ENCODE results near the gene MYO1C.

Gene MYO1C

DNA sequence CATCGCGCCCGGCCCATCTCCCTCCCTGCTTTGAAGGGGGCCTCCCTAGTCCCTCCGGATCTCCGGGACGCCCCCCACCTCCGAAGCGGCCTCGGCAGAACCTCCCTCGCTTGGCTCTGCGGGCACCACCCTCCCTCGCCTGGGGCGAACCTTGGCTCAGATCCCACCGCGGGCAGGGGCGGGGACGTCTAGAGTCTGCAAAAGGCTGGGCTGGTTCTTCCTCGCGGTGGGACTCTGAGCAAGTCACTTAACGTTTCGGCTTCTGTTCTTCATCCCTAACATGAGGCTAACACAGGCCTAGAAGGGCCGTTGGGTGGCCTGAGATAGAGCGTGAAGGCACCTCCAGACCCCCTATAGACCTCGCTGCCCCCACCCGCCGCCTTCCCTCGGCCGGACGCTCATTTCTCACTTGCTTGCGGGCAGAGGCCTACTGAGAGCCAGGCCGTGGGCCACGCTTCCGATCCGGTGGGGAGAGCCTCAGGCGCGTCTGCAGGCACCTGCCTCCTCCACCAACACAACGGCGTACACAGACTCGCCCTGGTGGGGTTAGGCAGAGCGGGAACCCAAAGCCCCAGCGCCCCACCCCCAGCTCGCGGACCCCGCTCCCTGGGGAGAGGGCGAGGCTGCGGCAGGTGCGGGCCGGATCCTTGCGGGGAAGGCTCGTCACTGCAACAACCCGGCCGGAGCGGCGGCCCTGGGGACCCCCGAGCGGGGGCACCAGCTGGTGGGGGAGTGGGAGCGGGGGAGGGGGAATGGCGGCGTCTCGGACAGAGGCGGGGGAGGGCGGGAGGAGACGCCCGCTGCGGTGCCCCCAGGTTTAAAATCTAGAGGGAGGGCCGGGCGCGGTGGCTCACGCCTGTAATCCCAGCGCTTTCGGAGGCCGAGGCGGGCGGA, 5.4 kb downstream of the MYO1C start:
- in situ Hi-C loops (cut with MboI; ENCODE audit: low sequenced_read_pairs) = no loop called here

DNA sequence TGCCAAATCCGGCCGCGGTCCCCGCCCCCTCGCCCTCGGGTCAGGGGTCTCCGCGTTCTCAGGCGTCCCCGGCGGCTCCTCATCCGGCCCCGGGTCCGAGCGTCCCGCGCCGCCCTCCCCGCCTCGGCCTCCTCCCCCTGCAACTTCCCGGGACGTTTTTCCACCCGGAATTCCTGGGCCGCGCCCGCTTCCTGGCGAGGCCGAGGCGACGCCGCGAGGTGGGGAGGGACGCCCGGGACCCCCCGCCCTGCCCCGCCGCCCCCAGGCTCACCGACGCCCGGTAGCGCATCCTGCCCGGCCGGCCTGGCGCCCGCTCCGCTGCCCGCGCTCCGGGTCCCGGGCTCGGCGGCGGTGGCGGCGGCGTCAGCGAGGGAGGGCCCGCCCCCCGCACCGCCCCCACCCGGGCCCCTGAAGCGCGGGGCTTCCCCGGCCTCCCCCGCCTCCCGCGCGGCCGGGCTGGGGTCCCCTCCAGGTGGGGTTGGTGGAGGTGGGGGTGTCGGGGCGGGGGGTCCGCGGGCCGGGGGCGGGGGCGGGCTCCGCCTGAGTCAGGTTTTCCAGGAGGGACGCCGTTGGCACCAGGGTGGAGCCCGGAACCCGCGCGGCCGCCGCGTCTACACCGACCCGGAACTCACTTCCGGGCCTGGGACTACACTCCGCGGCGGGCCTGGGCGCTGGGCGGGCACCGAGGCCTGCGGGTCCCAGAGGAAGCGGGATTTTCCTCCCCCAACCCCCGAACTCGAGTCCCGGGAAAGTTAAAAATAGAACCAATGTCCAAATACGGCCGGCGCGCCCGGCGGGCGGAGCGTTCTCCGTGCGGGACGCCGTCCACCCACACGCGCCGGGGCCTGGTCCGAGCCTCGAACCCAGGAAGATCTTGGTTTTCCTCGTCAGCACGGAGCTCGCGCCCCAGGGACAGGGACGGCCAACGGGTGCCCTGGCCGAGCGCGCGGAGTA, 6.8 kb downstream of the MYO1C start:
- in situ Hi-C loops (cut with MboI; ENCODE audit: low sequenced_read_pairs) = no loop called here

DNA sequence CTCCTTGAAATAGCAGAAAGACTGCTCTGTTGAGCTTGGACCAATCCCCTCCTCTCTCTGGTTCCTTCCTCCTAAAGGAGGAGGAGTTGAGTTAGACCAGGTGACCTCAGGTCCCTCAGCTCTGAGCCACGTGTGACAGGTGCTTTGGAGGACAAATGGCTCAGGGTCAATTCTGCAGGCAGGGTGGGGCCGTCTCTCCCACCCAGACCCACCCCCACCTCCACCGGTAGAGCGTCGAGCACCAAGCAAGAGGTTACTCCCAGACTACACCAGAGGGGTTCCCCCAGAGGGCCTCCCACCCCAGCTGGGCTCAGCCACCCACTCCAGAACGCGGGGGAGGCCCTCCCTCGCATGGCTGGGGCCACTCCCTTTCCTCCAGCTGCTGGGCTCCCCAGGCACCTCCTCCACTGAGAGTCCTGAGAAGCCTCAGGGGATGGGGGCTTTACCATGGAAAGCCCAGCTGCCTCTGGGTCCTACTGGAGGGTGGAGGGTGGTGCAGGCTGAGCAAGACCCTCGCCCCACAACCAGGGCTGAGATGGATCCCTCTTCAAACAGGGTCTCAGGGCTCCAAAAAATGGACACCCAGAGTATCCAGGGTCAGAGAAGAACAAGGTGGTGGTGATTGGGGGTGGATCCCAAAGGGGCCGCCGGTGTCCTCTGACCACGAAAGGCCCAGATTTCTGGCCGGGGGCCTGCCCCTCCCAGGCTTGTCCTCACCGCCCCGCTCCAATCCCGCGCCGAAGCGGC, 7.6 kb downstream of the MYO1C start:
- in situ Hi-C loops (cut with MboI; ENCODE audit: low sequenced_read_pairs) = no loop called here

DNA sequence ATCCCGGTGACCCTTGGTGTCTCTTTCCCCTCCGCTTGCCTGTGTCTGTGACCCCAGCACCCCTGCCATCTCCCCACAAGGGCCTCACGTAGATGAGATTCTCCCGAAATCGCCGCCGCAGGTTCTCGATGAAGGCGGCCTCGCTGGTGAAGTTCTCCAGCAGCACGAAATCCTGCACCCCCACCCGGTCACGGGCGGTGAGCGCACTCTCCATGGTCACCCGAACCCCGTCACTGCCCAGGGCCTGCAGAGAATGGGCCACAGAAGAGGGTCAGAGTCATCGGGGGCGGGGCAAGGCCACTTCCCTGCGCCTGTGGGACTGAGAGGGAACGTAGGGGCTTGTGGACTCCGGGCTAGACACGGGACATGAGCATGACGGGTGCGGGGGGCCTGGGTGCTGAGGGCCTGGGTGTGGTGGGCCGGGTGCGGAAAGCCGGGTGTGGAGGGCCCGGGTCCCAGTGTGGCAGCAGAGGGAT, 8.4 kb downstream of the MYO1C start:
- in situ Hi-C loops (cut with MboI; ENCODE audit: low sequenced_read_pairs) = no loop called here

DNA sequence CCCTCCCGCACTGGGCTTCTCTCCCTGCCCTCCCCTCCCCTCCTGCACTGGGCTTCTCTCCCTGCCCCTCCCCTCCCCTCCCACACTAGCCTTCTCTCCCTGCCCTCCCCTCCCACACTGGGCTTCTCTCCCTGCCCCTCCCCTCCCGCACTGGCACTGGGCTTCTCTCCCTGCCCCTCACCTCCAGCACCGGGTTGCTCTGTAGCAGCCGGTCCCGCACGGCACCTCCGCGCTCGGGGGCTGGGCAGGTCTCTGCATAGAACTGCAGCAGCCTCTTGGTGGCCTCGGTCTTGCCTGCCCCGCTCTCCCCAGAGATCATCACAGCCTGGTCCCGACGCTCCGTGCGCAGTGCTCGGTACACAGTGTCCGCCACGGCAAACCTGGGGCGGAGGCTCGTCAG, 9.8 kb downstream of the MYO1C start:
- in situ Hi-C loops (cut with MboI; ENCODE audit: low sequenced_read_pairs) = no loop called here

DNA sequence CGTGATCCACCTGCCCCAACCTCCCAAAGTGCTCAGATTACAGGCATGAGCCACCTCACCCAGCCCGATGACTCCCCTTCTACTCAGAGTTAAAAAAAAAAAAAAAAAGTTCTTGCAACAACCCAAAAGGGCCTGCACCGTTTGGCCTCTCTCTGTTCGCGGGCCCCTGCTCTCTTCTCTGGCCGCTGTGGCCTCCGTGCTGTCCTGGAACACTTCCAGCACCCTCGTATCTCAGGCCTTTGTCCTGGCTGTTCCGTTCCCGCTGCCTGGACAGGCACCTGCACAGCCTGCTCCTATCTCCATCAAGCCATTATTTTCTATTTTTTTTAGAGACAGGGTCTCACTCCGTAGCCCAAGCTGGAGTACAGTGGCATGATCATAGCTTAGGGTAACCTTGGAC, 10.8 kb downstream of the MYO1C start:
- in situ Hi-C loops (cut with MboI; ENCODE audit: low sequenced_read_pairs) = no loop called here

DNA sequence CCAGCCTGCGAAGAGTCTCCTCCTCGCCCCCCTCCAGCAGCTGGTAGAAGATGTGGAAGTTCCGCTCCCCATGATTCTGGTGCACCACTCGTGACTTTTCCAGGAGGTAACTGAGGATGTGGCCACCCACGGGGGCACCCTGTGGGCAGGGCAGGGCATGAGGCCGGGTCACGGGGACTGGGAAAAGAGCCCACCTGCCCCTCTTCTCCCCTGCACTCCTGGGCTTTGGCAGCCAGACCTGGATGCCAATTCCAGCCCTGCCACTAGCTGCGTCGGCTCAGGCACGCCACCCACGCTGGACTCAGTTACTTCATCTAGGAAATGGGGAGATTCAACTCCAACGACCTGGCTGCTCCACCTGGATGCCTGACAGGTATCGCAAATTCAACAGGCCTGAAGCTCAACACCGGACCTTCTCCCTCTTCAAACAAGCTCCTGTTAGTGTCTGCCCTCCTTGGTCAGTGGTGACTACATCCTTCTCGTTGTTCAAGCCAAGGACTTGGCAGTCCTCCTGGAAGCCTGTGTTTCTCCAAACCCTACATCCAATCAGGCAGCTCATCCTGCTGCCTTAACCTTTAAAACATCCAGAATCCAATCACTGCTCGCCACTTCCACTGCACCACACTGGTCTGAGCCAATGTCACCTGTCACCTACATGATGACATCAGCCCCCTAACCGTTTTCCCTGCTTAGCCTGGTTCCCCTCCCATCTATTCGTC, 11.6 kb downstream of the MYO1C start:
- in situ Hi-C loops (cut with MboI; ENCODE audit: low sequenced_read_pairs) = no loop called here

DNA sequence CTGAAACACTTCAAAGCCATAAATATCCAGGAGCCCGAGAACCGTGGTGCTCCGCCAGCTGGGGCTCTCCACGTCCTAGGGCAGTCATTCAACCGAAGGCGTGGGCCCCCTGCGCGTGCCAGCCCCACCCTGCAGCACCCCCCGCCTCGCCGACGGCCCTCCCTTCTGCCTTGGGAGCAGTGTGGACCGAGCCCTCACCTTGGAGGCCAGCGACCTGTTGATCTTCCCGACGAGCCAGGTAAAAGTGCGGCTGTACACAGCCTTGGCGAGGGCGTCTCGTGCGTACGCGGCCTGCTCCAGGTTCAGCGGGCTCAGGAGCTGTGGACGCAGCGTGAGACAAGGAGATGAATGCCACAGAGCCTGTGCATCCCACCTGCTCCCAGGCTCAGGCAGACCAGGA, 14.1 kb downstream of the MYO1C start:
- in situ Hi-C loops (cut with MboI; ENCODE audit: low sequenced_read_pairs) = no loop called here

DNA sequence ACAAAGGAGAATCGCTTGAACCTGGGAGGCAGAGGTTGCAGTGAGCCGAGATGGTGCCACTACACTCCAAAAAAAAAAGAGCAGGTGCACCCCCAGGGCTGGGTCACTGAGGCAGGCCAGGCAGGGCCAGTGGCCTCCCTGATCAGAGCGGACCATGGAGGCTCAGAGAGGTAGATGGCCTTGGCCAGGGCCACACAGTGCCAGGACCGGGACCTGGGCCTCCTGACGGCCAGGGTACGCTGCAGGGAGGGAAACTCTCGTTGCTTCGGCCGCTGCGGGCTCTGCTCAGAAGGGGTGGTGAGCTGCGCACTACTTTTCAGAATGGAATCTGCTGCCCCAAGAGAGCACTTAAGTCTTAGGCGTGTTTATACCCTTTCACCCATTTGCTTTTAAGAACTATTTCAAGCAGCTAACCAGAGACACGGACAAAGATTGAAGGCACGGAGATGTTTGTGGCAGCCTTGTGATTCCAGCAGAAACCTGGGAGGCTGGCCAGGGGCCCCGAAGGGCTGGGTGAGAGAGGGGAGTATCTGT, 17.1 kb downstream of the MYO1C start:
- in situ Hi-C loops (cut with MboI; ENCODE audit: low sequenced_read_pairs) = no loop called here

DNA sequence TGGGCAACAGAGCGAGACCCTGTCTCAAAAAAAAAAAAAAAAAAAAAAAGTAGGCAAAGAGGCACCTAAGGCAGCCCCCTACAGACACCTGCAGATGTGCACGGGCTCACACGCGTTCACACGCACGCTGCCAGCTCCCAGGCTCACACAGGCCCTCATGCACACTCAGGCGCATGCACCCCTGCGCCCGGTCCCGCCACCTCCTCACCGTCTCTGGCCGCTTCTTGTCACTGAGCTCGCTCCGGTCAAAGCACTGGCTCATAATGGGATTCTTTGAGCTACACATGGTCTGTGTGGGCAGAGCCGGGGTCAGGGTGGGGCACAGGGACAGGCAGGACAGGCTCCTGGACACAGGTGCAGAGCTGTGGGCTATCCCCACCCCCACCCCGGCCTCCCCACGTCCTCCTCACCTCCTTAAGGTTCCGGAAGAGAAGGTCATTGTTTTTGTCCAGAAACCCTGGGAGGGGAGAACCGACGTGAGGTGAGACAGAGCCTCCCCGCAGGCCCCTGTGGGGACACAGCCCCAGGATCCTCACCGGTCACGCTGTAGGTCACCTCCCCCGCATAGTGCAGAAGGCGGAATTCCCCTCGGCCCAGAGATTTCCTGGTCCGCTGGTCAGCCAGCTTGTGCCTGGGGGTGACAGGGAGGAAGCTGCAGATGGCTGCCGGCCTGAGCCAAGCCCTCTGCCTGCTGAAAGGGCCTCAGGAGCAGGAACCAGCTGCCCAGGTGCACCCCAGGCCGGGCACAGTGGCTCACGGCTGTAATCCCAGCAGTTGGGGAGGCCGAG, 17.9 kb downstream of the MYO1C start:
- in situ Hi-C loops (cut with MboI; ENCODE audit: low sequenced_read_pairs) = no loop called here

DNA sequence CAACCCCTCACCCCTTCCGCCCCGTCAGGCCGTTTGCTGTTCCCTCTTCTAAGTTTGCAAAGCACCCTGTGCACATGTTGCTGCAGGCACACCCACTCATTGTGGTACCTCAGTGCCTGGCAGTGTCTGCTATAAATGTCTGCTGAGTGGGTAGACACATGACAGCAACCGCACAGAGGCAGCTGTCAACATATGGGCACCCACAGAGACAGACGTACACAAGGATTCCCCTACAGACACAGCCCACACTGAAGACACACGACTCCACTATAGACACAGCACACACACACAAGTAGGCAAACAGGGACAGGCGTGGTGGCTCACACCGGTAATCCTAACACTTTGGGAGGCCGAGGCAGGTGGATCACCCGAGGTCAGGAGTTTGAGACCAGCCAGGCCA, 18.6 kb downstream of the MYO1C start:
- in situ Hi-C loops (cut with MboI; ENCODE audit: low sequenced_read_pairs) = no loop called here

DNA sequence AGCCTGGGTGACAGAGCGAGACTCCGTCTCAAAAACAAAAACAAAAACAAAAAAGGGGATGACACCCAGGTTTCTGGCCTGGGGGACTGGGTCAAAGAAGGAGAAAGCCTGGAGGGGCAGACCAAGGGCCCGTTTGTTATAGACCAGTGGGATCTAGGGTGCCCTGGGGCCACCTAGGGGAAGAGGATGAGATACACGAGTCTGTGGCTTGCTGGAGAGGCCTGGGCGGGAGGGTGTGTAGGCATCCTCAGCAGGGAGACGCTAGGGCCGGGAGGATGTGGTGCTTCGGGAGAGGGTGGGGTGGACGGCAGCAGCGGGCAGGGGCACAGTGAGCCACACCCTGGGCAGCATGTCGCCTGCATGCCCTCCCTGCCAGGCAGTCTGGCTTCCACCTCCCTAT, 19.3 kb downstream of the MYO1C start:
- in situ Hi-C loops (cut with MboI; ENCODE audit: low sequenced_read_pairs) = no loop called here

DNA sequence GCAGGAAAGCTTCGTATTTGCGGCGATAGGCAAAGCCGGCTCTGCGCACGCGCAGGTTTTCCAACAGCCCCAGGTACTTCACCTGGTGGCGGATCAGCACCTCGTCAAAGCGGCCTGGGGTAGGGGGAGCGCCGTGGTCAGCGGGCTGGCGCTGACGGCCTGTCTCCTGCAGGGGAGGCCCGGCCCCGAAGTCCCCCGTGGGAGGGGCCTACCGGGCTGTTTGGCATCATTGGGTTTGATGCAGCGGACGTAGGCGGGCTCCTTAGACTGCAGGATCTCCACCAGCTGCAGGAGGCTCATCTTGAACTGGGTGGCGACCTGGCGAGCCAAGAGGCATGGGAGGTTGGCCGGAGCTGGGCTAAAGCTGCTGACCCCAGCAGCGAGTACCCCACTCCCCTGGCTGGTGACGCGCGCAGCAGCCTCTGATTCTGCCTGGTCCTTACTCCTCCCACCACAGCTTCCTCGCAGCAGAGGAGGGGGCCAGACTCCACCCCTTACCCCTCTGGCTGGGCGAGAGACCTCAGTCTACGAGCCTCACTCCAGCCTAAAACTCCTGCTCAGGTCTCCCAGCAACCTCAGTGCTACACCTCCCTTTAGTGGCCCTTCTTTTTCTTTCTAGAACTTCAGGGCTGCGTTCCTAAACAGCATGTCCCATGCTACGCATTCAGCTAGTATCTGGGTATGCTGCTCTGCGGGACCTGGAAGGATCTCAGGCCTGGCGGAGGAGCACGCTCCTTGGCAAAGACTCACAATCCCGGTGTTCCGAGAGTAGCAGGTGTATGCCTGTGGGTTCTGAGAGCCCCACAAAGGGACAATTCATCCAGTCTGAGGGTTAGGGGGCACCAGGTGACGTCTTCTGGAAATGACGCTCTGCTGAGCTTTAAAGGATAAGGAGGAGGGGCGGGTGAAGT, 20.3 kb downstream of the MYO1C start:
- in situ Hi-C loops (cut with MboI; ENCODE audit: low sequenced_read_pairs) = no loop called here

DNA sequence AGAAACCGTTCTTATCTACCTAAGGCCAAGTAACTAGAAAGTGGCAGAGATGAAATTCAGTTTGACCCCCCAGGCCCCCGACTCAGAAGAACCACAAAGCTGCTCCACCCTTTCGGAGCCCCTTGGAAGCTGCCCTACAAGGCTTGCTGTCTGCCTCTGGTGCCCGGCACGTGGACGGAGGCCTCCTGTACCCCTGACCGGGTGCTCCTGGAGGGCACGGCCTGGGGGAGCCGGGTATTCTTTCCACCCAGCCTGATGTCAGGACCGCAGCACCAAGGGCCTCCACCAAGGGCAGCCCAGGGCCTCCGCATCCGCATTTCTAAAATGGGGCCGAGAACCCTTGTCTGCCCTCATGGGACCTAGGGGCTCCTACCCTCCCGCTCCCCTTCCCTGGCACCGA, 21.0 kb downstream of the MYO1C start:
- in situ Hi-C loops (cut with MboI; ENCODE audit: low sequenced_read_pairs) = no loop called here

DNA sequence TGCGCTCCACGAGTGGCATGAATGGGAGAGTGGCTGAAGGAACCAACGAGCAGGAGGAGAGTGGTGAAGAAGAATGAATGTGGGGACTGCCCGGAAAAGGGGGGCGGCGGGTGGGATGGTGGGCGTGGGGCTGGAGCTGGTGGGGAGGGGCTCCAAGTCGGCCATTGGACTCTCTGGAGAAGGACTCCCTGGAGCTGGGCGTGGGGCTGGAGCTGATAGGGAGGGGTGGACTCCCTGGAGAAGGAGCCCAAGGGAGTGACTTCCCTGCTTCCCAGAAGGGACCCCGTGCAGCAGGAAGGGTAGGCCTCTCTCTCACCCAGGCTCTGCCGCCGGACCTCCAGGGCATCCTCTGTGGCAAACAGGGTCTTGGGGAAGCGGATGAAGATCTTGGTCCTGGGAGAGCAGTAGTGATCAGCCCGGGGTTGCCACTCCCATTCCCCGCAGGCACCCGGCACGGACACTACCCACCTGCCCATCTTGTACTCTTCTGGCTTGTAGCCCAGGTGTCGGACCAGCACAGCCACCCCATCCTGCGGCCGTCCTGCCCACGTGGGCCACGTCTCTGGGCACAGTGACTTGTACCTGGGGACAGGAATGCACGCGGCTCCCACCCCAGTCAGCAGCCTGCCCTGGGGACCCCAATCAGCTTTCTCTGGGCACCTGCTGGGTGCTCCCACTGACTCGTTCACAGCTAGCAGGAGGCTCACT, 21.6 kb downstream of the MYO1C start:
- in situ Hi-C loops (cut with MboI; ENCODE audit: low sequenced_read_pairs) = no loop called here

DNA sequence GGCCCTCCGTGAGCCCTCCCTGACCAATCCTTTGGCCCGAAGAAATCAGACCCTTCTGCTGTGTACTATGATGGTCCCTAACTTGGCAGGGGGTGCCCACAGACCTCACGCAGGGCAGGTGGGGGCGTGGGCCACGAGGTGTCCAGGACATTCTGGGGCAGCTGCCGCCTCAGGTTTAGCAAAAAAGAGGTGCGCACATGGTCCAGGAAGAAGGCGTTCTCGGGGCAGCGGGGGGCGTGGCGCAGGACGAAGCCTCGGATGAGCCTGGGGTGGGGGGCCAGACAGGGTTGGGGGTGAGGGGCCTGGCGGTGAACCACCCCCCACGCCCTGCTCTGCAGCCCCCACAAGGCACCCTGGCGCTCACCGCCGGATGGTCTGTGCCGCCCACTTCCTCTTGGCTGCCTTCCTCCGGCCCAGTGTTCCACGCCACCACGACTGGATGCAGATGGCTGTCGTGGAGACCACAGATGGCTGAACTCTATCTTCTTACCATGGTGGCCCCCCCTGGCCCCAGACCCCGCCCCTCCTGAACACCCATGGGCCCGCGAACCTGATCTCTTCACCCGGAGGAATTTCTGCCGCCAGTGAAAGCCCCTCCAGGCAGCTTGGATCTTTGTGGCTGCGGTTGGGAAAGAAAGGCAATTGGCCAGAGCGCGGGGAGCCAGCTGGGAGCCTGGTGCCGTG, 22.3 kb downstream of the MYO1C start:
- in situ Hi-C loops (cut with MboI; ENCODE audit: low sequenced_read_pairs) = no loop called here

DNA sequence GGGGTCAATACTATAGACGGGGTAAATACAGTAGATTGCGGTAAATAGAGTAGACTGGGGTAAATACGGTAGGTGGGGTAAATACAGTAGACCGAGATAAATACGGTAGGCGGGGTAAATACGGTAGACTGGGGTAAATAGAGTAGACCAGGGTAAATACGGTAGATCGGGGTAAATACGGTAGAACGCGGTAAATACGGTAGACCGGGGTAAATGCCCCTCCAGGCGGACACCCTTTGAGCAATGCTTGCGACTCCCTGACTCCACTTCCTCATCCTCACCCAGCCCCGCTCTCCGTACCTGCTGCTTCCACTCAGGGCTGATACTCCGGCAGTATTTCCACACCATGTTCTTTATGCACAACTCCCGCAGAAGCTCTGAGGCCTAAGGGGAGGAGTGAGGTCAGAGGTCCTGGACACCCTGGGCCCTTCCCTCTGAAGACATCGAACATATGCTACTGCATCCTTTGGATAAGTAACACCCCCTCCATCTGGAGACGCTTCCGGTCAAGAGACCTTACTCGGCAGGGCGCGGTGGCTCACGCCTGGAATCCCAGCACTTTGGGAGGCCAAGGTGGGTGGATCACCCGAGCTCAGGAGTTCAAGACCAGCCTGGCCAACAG, 23.1 kb downstream of the MYO1C start:
- in situ Hi-C loops (cut with MboI; ENCODE audit: low sequenced_read_pairs) = no loop called here

Data from hTERT RPE-1 (cell line).